ENCODE data around the gene ARHGEF28. TPM values are rescaled to one million over a fixed set of nuclear protein-coding genes. Genes with fewer than 3 reads are reported as not detected.

Gene ARHGEF28
- total and polyA plus RNA-seq, 10 of the 15 experiments (the other 5 are each of a cell fraction or from before 2014, with no cell fraction given), result 0.10 to 0.72 (median 0.22) TPM; not detected in 2

- TF ChIP-seq RUNX3 (IDR thresholded peaks at IDR 0.05; ENCODE audit: low read length) (no peak), NR2C1 (IDR thresholded peaks at IDR 0.05) (no peak), ELK1 (IDR thresholded peaks at IDR 0.05; ENCODE audit: low read depth, low read length) (no peak)
These were observed 195.0 kb downstream of the ARHGEF28 start (continued) for GRCh38 chr5:73821003-73821402.

DNA sequence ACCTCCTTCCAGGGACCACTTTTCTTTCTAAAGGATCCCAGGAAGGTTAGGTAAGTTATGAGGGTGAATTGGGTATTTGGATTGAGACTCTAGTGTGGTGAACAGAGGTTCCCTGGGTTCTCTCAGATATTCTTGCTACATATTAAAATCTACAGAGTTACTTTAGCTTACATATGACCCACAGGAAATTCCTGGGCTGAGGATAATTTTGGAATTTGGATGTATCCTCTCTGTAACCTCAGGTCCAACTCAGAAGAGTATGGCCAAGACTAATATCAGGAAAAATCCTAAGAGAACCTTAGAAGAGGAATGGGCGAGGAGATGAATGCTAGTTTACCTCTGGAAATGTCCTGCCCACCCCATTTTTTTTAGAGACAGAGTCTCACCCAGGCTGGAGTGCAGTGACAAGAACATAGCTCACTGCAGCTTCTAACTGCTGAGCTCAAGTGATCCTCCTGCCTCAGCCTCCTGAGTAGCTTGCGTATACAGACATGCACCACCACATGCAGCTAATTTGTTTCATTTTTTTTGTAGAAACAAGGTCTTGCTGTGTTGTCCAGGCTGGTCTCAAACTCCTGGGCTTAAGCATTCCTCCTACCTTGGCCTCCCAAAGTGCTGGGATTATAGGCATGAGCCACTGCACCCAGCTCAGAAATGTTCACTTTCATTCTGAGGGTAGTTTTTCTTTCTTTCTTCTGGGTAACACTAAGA lies 196.4 kb downstream of the ARHGEF28 start:
- 29% methylated on average over 2 of the region's 2 CpGs for WGBS (ENCODE audit: insufficient coverage, insufficient replicate concordance, low lambda C conversion rate, missing lambda C conversion rate)
- Histone ChIP-seq H3K4me2 (ENCODE audit: control insufficient read depth, insufficient read depth) (no peak overlapping the region), H3K4me3 (no peak overlapping the region), H3K27me3 (replicated peaks in 1 of 2; ENCODE audit: control insufficient read depth in 2 of 2, insufficient read depth in 2 of 2, low read length in 1 of 2) (no peaks in the 10 kb centered on the region), H2AFZ (ENCODE audit: control insufficient read depth, low read depth, low read length) (no peak overlapping the region), H4K20me1 (ENCODE audit: control insufficient read depth, insufficient read depth) (no peaks in the 10 kb centered on the region), H3K36me3 (ENCODE audit: control insufficient read depth in 2 of 2, insufficient read depth in 2 of 2, low read length in 1 of 2) (no peaks in the 10 kb centered on the region), H3K9ac (ENCODE audit: control insufficient read depth, insufficient read depth, low read length) (no peak overlapping the region), H3K79me2 (ENCODE audit: control insufficient read depth, insufficient read depth, low read length) (no peaks in the 10 kb centered on the region), H3K27ac (ENCODE audit: control insufficient read depth, insufficient read depth) (no peak overlapping the region), H3K4me1 (ENCODE audit: control insufficient read depth, insufficient read depth, low read length) (no peaks in the 10 kb centered on the region), H3K9me3 (replicated peaks; ENCODE audit: control insufficient read depth, insufficient read depth, low read length) (no peaks in the 10 kb centered on the region)
- DNase-seq (ENCODE audit: low read depth, low spot score), result no peak
- CTCF ChIA-PET, result interaction anchor here (0.9 to 1.3 kb wide), 2 partner anchors 11 to 29 kb away, joined by 3 to 4 read pairs; no protein-coding TSS in a partner anchor
- no peak for ATAC-seq
- POLR2A ChIA-PET, result no interaction called here
- intact Hi-C loops (cut with micrococcal nuclease; ENCODE audit: unreplicated experiment), result no loop called here
- in situ Hi-C loops (cut with MboI), result no loop called here
- SMC1A ChIA-PET (ENCODE audit: uncharacterized antibody, unreplicated experiment), result interaction anchor here (0.9 to 1.6 kb wide), 3 partner anchors 10 to 231 kb away, joined by 4 to 5 read pairs (median 4); no protein-coding TSS in a partner anchor
- no peak for TF ChIP-seq NFXL1 (IDR thresholded peaks at IDR 0.05; ENCODE audit: borderline replicate concordance)
- TF ChIP-seq TCF12 (IDR thresholded peaks at IDR 0.05; ENCODE audit: low read depth, low read length), result no peak
- no peak for TF ChIP-seq PML (IDR thresholded peaks at IDR 0.05; ENCODE audit: low read length)
- TF ChIP-seq GATAD2B (conservative IDR thresholded peaks at IDR 0.05; ENCODE audit: low read depth), result no peak
- FAIRE-seq, result no peak
- no TSS peak for BruUV-seq (replicated peaks)
- RAD21 ChIA-PET (ENCODE audit: unreplicated experiment), result no interaction called here

Measured in GM12878 (cell line).